HL-60 (cell line): Measurements from ENCODE around the gene TFAP2A.

Experiments used
- DNase-seq, 2 experiments: peaks; one replicate each; pipeline ENCODE4 v3.0.0-alpha.2; 2010 to 2020; ENCODE audit warnings: low read depth in 1 of 2, low spot score in 1 of 2
- H3K27ac ChIP-seq: fragments of 250-450 bp; sonication (Bioruptor Pico); replicated peaks from 2 replicates; pipeline ENCODE4 v1.5.1; 2020; ENCODE audit warnings: mild to moderate bottlenecking, moderate library complexity
- H3K27me3 ChIP-seq: fragments of 250-450 bp; sonication (Bioruptor Pico); 2 replicates; pipeline ENCODE4 v1.5.1; 2021; ENCODE audit warnings: mild to moderate bottlenecking, moderate library complexity; ENCODE audit not compliant: insufficient read depth, poor library complexity, severe bottlenecking
- H3K4me3 ChIP-seq: replicated peaks from 2 replicates; pipeline ENCODE4 v1.5.1; 2011; ENCODE audit warnings: mild to moderate bottlenecking, control low read depth, low read length; ENCODE audit not compliant: insufficient read depth
- CTCF ChIP-seq: IDR thresholded peaks from one replicate; pipeline ENCODE4 v1.5.1; 2011; ENCODE audit warnings: low read length, control low read depth, inconsistent platforms; ENCODE audit not compliant: insufficient read depth
- GABPA ChIP-seq: IDR thresholded peaks from 2 replicates; pipeline ENCODE4 v1.6.1; 2012; ENCODE audit warnings: low read depth
- POLR2AphosphoS5 ChIP-seq: IDR thresholded peaks from 2 replicates; pipeline ENCODE4 v1.6.1; 2012; ENCODE audit warnings: low read depth
- REST ChIP-seq: IDR thresholded peaks from 2 replicates; pipeline ENCODE4 v1.6.1; 2012; ENCODE audit warnings: low read depth; ENCODE audit not compliant: insufficient replicate concordance
- SPI1 ChIP-seq: IDR thresholded peaks from 2 replicates; pipeline ENCODE4 v1.6.1; 2012; ENCODE audit warnings: low read depth, mild to moderate bottlenecking, borderline replicate concordance
- long read RNA-seq: library from polyadenylated mRNA; unstranded; transcript quantifications from one replicate; pipeline ENCODE4 v2.0.0, GENCODE V29; 2020

TFAP2A gene
- long read RNA-seq, partial matches to known transcripts = 0 of 2 reads
- long read RNA-seq, other reads (novel, unspliced or antisense) = 2 of 2 reads

DNA sequence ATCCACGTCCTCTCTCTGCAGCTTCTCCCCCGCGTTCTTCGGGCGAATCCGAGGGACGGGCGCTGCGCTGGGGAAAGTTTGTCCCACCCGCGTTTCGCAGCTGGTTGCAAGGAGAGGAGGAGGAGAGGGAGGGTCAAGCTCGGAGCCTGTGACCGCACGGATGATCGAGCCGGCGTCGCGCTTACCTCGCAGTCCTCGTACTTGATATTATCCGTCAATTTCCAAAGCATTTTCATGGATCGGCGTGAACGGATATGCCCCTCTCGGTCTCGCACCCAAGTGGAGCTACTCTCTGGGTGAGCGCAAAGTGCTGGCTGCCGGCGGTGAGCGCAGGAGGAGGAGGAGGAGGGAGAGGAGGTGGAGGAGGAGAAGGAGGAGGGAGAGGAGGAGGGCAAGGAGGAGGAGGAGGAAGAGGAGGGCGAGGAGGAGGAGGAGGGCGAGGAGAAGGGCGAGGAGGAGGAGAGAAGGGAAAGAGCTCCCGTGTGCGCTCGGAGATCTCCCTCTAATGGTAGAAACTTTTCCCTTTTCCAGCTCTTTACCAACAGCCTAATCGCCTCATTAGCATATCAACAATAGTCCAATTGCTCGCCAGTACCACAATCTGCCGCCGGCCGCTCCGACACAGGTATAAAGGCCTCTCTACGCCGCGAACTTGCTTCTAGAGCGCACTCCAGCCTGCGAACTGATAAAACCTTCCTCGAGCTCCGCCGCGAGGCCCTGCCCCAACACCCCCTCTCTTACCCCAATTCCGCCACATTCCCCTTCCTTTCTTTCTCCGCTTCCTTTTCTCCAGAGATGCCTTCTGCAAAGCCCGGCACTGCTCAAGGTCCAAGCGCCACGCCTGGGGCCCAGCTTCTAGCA lies at the start of gene TFAP2A:
Gene TFAP2A (minus strand): TSS at position 319 of the 861 bp plus-strand sequence. CDS start 83 bp downstream, at position 236.
- Histone ChIP-seq H3K27ac (no peak within 1 kb of the TSS), H3K27me3 (peaks cover 69% of the 10 kb centered on the region), H3K4me3 (no peak within 1 kb of the TSS)
- no peak for DNase-seq
- TF ChIP-seq POLR2AphosphoS5 (no peak), REST (no peak), GABPA (no peak), SPI1 (no peak), CTCF (no peak)

DNA sequence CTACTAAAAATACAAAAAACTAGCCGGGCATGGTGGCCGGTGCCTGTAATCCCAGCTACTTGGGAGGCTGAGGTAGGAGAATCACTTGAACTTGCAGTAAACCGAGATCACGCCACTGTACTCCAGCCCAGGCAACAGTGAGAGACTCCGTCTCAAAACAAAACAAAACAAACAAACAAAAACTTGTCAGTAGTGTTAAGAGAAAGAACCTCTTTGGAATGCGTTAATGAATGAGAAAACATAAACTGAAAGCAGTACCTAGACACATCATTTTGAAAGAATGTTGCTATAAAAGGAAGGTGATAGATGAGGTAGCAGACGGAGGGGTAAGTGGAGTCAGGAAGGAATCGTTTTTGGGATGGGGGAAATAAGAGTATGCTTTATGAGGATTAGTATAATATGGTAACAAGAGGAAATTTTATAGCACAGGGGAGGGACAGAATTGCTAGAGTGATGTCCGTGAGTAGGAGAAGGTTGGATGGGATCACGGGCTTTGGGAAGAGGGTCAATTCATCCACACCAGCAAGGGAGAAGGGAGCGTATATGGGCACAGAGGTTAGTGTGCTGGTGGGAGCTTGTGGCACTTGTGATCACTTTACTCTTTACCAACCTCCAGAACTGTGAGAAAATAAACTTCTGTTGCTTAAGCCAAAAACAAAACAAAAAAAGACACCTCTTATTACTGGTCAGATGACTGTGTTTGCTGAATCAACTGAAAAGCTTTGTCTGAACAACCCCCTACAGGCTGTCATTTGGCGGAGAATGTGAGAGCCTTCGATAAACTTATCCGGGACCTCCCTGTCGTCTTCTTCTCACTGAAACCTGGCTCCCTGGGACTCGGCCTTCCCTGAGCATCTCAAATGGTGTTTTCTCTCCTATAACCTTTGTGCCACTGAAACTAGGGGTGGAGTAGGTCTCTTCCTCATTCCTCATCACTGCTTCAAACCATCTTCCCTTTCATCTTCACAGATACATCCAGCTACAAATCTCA lies 48.9 kb upstream of the TFAP2A start:
- Histone ChIP-seq H3K27ac (no peak overlapping the region), H3K27me3 (no peaks in the 10 kb centered on the region), H3K4me3 (no peak overlapping the region)
- no peak for DNase-seq
- no peak for TF ChIP-seq POLR2AphosphoS5
- no peak for TF ChIP-seq GABPA
- no peak for TF ChIP-seq SPI1
- no peak for TF ChIP-seq CTCF
- no peak for TF ChIP-seq REST

GRCh38 chr6:10463040-10463439 lies 48.2 kb upstream of the TFAP2A start:
- no peak overlapping the region for H3K4me3 ChIP-seq
- no peak for TF ChIP-seq REST
- TF ChIP-seq POLR2AphosphoS5 = no peak
- no peak for TF ChIP-seq GABPA
- no peak for TF ChIP-seq SPI1
- TF ChIP-seq CTCF = no peak
- DNase-seq = no peak
- H3K27me3 ChIP-seq = no peaks in the 10 kb centered on the region
- H3K27ac ChIP-seq = no peak overlapping the region
